Measurements from ENCODE around the gene METTL6.

METTL6 gene

DNA sequence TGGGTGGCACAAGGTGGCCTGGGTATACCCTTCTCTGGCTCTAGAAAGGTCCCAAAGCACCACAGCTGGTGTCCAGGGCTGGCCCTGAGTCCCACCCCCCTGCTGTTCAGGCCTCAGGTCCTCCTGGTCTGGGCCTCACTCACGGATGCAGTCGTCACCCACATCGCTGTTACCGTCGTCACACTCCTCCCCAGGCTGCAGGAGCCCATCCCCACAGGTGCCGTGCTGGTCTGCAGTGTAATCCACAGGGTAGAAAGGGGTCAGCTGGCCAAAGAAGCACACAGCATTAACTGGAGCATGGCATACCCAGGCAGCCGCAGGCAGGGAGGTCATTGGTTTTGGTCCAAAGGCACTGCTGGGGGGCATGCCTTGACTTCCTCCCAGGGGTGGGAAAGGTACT, 28.4 kb upstream of the METTL6 start:
- no peak for DNase-seq (ENCODE audit: low read depth)
- TF ChIP-seq, protein P1, sequence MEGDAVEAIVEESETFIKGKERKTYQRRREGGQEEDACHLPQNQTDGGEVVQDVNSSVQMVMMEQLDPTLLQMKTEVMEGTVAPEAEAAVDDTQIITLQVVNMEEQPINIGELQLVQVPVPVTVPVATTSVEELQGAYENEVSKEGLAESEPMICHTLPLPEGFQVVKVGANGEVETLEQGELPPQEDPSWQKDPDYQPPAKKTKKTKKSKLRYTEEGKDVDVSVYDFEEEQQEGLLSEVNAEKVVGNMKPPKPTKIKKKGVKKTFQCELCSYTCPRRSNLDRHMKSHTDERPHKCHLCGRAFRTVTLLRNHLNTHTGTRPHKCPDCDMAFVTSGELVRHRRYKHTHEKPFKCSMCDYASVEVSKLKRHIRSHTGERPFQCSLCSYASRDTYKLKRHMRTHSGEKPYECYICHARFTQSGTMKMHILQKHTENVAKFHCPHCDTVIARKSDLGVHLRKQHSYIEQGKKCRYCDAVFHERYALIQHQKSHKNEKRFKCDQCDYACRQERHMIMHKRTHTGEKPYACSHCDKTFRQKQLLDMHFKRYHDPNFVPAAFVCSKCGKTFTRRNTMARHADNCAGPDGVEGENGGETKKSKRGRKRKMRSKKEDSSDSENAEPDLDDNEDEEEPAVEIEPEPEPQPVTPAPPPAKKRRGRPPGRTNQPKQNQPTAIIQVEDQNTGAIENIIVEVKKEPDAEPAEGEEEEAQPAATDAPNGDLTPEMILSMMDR (IDR thresholded peaks at IDR 0.05; ENCODE audit: insufficient read depth, low read depth, low read length, missing control alignments), result no peak
- H3K4me3 ChIP-seq (ENCODE audit: low read length), result no peak overlapping the region

DNA sequence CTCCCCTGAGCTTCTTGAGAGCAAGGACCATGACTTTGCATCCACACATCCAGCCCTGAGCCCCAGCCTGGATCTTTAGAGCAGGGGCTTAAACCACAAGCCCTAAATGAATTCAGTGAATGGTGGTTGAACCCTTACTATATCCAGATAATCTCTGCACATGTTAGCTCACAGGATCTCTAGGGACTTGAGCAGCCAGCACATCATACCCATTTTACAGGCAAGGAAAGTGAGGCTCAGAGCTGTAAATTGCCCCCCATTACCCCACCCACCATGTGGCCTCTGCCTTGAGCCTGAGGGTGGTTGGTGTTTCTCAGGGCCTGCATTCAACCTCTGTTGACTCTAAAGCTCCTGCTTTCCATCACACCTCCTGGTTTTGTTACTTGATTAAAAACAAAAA, 27.6 kb upstream of the METTL6 start:
- TF ChIP-seq, protein P1 (IDR thresholded peaks at IDR 0.05; ENCODE audit: insufficient read depth, low read depth, low read length, missing control alignments), result no peak
- no peak for DNase-seq (ENCODE audit: low read depth)
- no peak overlapping the region for H3K4me3 ChIP-seq (ENCODE audit: low read length)

DNA sequence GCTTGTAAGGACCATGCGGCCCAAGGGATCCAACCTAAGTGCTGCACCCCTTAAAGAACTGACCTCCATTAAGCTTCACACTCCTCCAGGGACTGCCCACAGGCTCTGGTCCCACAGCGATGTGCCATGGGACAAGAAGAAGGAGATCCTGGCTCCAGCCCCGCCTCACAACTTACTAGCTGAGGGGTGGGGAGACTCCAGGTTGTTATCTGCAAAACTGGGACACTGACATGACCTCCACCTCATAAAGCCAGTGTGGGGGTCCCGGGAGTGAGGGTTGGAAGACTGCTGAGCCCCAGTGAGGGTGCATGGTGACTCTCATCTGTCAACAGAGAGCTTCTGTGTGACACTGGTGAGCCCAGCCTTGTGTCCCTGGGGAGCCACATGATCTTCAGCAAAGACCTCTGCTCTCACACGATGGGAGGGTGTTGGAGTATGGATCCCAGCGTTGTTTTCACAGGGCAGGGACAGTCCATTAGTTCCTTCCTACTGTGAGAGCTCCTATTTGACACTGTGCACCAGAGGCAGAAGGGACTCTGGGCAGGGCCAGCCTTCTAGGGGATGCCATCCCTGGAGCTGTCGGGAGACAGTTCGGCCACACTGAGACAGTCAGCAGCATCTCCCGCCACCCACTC, 26.8 kb upstream of the METTL6 start:
- TF ChIP-seq, protein P1 (IDR thresholded peaks at IDR 0.05; ENCODE audit: insufficient read depth, low read depth, low read length, missing control alignments), result no peak
- DNase-seq (ENCODE audit: low read depth), result no peak

DNA sequence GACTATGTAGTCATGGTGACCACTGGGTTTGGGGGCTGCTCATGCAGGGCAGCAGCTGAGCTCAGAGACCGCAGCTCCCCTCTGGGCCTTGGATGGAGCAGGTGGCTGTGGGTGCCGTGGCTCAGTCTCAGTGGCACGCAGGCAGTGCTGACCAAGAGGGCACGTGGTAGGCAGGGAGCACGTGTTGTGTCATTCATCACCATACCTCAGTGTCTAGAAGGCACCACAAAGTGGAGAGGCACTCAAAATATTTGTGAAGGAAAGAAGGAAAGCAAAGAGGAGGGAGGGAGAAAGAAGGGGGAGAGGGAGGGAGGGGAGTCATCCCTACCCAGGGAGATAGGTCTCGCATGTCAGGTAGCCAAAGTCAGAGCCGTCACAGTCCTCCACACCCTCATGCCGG, 26.2 kb upstream of the METTL6 start:
- no peak overlapping the region for H3K4me3 ChIP-seq (ENCODE audit: low read length)
- TF ChIP-seq, protein P1 (IDR thresholded peaks at IDR 0.05; ENCODE audit: insufficient read depth, low read depth, low read length, missing control alignments), result no peak
- no peak for DNase-seq (ENCODE audit: low read depth)

More for the DNA sequence above, 26.8 kb upstream of the METTL6 start:
- H3K4me3 ChIP-seq (ENCODE audit: low read length), result no peak overlapping the region

DNA sequence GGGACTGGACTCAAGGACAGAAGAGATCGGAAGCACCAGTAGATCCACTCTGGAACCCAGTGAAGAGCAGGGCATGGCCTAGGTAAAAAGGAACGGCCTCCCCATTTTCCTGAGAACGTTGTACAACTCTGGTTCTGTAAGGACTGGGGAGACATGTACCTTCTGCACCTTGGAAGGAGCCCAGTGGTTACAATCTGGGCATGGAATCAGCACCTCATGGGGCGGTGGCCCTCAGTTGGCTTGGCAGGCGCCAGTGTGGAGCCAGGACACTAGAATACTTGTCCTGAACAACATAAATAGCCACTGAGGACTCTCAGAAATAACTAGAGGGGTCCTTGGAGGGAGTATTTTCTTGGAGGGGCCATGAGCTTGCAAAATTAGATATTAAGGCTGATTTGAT, 25.6 kb upstream of the METTL6 start:
- H3K4me3 ChIP-seq (ENCODE audit: low read length), result no peak overlapping the region
- TF ChIP-seq, protein P1 (IDR thresholded peaks at IDR 0.05; ENCODE audit: insufficient read depth, low read depth, low read length, missing control alignments), result no peak
- no peak for DNase-seq (ENCODE audit: low read depth)

DNA sequence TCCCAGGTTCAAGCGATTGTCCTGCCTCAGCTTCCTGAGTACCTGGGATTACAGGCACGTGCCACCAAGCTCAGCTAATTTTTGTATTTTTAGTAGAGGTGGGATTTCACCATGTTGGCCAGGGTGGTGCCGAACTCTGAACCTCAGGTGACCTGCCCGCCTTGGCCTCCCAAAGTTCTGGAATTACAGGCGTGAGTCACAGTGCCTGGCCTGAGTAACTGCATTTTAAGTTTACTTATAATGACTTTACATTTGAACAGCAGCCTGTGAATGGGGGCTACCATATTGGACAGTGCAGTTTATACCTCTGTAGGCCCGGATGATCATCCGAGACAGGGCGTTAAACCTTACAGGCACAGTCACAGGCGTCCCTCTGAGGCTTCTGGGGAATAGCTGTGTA, 24.8 kb upstream of the METTL6 start:
- no peak for DNase-seq (ENCODE audit: low read depth)
- H3K4me3 ChIP-seq (ENCODE audit: low read length), result no peak overlapping the region
- TF ChIP-seq, protein P1 (IDR thresholded peaks at IDR 0.05; ENCODE audit: insufficient read depth, low read depth, low read length, missing control alignments), result no peak

All from epithelial cell of esophagus (primary cell).